ENCODE results near the gene CASKIN2.
A peak's percentile ranks its signal among the peaks of the same experiment; 100 is the strongest.
"Not testable (repeated sequence)": the region's sequence is repeated elsewhere in the genome, so short reads cannot be mapped to it uniquely, and the experiment has no call there.

CASKIN2 gene

GRCh38 chr17:75459590-75460267 is 55.6 kb downstream of the CASKIN2 start:
- no peak for DNase-seq

- DNase-seq = no peak
Measured at GRCh38 chr17:75459246-75459589, 56.1 kb downstream of the CASKIN2 start.

DNA sequence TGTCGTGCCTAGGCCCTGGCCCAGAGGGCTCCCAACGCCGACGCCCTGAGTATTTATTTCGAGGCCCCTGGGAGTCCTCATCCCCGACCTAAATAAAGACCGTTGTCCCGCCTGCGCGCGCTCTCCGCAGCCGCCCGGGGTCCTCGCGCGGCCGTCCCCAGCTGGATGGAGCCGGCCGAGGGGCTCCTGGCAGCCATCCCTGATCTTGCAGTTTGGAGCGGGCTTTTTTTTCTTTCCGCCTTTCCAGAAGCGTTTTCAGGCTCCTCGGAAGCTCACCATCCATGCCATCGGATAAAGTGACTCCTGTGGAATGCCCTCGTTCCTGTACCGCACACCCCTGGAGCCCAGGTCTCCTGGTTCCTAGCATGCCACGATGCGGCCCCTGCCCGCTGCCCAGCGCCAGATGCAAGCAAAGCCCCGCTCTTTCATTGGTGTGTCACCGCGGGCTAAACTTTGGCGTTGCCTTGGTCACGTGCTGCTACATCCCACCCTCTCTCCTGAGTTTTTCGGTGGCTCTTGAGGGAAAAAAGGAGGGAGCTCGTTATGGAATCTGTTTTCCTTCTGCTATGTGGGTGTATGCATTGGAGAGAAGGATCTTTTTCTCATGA is 58.2 kb downstream of the CASKIN2 start:
- peak in 1 of 2 experiments; percentile 16 for DNase-seq

DNA sequence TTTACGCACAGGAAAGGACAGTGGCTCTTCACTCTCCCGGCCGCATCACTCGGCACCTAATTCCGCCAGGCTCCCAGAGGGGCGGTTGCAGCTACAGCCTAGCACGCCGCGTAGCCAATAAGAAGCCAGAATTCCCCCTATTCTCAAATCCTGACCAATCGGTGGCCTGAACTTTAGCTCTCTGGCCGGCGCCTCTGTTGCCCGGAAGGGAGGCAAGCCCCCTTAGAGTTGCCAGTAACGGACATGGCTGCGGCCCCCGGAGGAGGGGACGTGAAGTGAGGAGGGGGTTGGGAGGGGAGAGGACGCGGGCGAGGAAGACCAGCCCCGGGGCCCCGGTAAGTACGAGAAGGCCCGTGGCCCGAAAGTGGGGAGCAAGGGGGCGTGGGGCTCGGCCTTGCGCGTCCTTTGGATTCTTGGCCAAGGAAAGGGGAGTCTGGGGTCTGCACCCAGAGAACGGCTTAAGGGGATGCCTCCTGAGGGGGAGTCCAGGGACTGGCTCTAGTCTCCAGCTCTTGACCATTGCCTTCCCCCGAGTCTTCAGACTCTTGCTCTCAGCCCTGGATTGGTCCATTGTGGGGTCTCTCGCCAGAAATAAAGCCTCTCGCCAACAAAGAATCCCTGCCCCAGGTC is 58.8 kb downstream of the CASKIN2 start, which contains the start of gene TMEM94:
Gene TMEM94 (plus strand): TSS at position 219 of the 630 bp plus-strand sequence. CDS start 15,271 bp downstream, outside the sequence.
- peak; percentile 86 to 90 for DNase-seq

- no peak for DNase-seq
Measured at GRCh38 chr17:75456039-75456416, 59.3 kb downstream of the CASKIN2 start.

- not testable (repeated sequence) for DNase-seq
Measured at GRCh38 chr17:75454672-75455071, 60.7 kb downstream of the CASKIN2 start.

DNA sequence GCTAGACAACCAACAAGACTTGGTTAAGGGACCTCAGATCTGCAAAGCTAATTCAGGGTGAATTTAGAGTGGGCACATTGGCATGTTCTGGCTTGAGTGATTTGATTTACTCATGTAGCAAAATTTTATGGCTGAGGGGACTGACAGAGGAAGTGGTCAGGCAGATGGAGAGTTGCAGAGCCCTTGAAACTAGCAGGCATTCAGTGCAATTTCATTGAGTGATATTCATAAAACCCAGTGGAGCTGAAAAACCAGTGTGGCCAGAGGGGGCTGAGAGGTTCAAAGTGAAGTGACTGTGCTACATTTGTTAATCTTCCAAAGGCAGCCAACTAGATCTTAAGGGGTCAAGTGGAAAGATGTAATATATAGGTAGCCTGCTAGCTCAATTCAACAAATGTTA is 61.1 kb downstream of the CASKIN2 start:
- no peak for DNase-seq

- DNase-seq = no peak
Measured at GRCh38 chr17:75450270-75450669, 65.1 kb downstream of the CASKIN2 start.
